ENCODE measurements around the gene KRTAP4-4. TPM values are rescaled to one million over a fixed set of nuclear protein-coding genes. Genes with fewer than 3 reads are reported as not detected.
"Not testable (repeated sequence)": the region's sequence is repeated elsewhere in the genome, so short reads cannot be mapped to it uniquely, and the experiment has no call there.

The KRTAP4-4 gene
- total and polyA plus RNA-seq, 3 donors from 2014 or later: not detected

GRCh38 chr17:41150026-41150425, 10.5 kb downstream of the KRTAP4-4 start:
- no peak for DNase-seq
- Histone ChIP-seq H3K4me3 (no peak overlapping the region), H3K27ac (no peak overlapping the region), H3K27me3 (no peaks in the 10 kb centered on the region), H3K36me3 (ENCODE audit: low read depth, missing control alignments) (no peaks in the 10 kb centered on the region), H3K4me1 (no peaks in the 10 kb centered on the region), H3K9me3 (no peaks in the 10 kb centered on the region)
- TF ChIP-seq POLR2A (IDR thresholded peaks at IDR 0.05): no peak
- no peak for TF ChIP-seq CTCF (IDR thresholded peaks at IDR 0.05)
- intact Hi-C loops (cut with DNase I; ENCODE audit: low total_unique reads): no loop called here
- WGBS, 2 donors: 83 to 91% methylated on average over 4 of the region's 4 CpGs

- H3K9me3 ChIP-seq: no peaks in the 10 kb centered on the region
- intact Hi-C loops (cut with DNase I; ENCODE audit: low total_unique reads): no loop called here
- no peaks in the 10 kb centered on the region for H3K4me1 ChIP-seq
- 45 to 67% methylated on average over 2 of the region's 2 CpGs for WGBS, 2 donors
- no peaks in the 10 kb centered on the region for H3K36me3 ChIP-seq (ENCODE audit: low read depth, missing control alignments)
- no peaks in the 10 kb centered on the region for H3K27me3 ChIP-seq
- DNase-seq: no peak
- no peak within 1 kb of the TSS for H3K4me3 ChIP-seq
- no peak within 1 kb of the TSS for H3K27ac ChIP-seq
- no peak for TF ChIP-seq CTCF (IDR thresholded peaks at IDR 0.05)
- TF ChIP-seq POLR2A (IDR thresholded peaks at IDR 0.05): no peak
Measured at GRCh38 chr17:41149652-41149985, 10.9 kb downstream of the KRTAP4-4 start, which contains the start of gene KRTAP4-5. KRTAP4-5 (minus strand) TSS chr17:41149825; CDS start chr17:41149767, 58 bp downstream.

- DNase-seq; H3K4me3 ChIP-seq; H3K36me3 ChIP-seq (ENCODE audit: low read depth, missing control alignments); H3K27me3 ChIP-seq; H3K4me1 ChIP-seq; H3K27ac ChIP-seq; intact Hi-C loops (cut with DNase I; ENCODE audit: low total_unique reads); H3K9me3 ChIP-seq: not testable (repeated sequence)
- WGBS, 2 donors: 85 to 88% methylated on average over 10 of the region's 10 CpGs
Measured at GRCh38 chr17:41148971-41149651, 11.4 kb downstream of the KRTAP4-4 start.

- Histone ChIP-seq H3K36me3 (ENCODE audit: low read depth, missing control alignments) (no peaks in the 10 kb centered on the region), H3K4me3 (no peak overlapping the region), H3K27me3 (no peaks in the 10 kb centered on the region), H3K27ac (no peak overlapping the region), H3K4me1 (no peaks in the 10 kb centered on the region), H3K9me3 (no peaks in the 10 kb centered on the region)
- no peak for DNase-seq
- WGBS, 2 donors: 93% methylated on average over 2 of the region's 2 CpGs
- intact Hi-C loops (cut with DNase I; ENCODE audit: low total_unique reads): no loop called here
- TF ChIP-seq POLR2A (IDR thresholded peaks at IDR 0.05) (no peak), CTCF (IDR thresholded peaks at IDR 0.05) (no peak)
Measured at GRCh38 chr17:41147531-41148204, 12.9 kb downstream of the KRTAP4-4 start.

GRCh38 chr17:41145261-41145660, 15.3 kb downstream of the KRTAP4-4 start:
- H3K27ac ChIP-seq: no peak overlapping the region
- no peaks in the 10 kb centered on the region for H3K4me1 ChIP-seq
- TF ChIP-seq CTCF (IDR thresholded peaks at IDR 0.05) (no peak), POLR2A (IDR thresholded peaks at IDR 0.05) (no peak)
- H3K36me3 ChIP-seq (ENCODE audit: low read depth, missing control alignments): no peaks in the 10 kb centered on the region
- DNase-seq: no peak
- intact Hi-C loops (cut with DNase I; ENCODE audit: low total_unique reads): no loop called here
- WGBS, 2 donors: 89 to 90% methylated on average over 2 of the region's 2 CpGs
- H3K27me3 ChIP-seq: no peaks in the 10 kb centered on the region
- no peak overlapping the region for H3K4me3 ChIP-seq
- H3K9me3 ChIP-seq: no peaks in the 10 kb centered on the region

Measured in testis (tissue), 3 donors.